Superior temporal gyrus (tissue), 1 donor: Measurements from ENCODE around the gene FER.
"Not testable (repeated sequence)": the region's sequence is repeated elsewhere in the genome, so short reads cannot be mapped to it uniquely, and the experiment has no call there.

ENCODE experiments used
- DNase-seq: peaks from one replicate; pipeline ENCODE4 v3.0.0-alpha.2; 2016; ENCODE audit errors: extremely low spot score

The FER gene

DNA sequence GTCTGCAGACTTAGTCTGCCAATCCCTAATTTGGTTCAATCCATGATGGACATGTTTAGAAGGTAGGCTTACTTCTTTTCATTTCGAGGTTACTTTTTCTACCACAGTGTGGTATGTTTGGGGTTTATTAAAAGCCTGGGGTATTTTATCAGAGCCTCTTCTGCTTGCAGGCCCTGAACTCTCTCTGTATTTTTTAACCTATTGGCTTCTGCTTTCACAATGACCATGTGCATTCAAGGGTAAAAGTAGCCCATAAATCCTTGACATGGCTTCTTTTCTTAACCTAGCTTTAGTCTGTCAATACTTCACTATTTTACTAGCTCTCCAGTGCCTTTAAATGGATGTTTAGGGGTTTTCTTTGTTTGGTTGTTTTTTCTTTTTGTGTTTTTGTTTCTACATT, 286.6 kb downstream of the FER start:
- DNase-seq: no peak

DNA sequence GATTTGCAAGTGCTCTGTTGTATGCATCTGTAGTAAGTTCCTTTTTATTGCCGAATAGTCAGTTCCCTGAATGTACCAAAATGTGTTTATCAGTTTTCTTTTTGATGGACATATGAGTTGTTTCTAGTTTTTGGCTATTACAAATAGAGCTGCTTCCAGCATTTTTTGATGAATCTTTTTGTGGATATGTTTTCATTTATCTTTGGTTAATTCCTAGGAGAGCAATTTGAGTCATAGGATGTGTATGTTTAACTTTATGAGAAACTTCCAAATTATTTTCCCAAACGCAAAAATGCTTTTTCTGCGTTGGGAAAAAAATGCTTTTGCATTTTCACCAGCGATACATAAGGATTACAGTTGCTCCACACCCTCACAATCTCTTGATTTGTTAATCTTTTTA, 287.7 kb downstream of the FER start:
- DNase-seq: no peak

DNA sequence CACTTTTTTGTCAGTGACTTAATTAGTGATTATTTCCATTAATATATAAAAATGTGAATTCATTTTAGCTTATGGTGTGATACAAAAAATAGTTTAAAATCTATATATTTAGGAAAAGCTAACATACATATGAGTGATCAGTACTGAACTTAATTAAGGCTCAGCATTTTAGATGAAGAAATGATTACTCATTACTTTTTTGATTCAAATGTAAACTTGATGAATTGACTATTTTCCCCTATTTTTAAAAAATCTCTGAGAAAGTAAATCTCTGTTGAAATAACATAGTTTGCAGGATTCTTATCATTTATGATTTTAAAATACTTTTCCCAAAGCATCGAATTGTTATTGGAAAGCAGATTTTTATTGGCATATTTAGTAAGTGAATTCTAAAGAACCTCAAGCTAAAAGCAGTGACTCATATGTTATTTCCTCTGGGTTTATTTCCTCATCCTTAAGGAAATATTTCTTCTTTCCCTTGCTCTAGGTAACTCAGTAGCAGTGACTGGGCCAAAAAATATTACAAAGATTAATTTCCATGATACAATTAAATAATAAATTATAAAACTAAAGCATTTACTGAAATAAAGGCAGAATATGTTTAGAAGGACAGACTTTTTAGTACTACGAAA, 290.6 kb downstream of the FER start:
- DNase-seq: no peak

DNA sequence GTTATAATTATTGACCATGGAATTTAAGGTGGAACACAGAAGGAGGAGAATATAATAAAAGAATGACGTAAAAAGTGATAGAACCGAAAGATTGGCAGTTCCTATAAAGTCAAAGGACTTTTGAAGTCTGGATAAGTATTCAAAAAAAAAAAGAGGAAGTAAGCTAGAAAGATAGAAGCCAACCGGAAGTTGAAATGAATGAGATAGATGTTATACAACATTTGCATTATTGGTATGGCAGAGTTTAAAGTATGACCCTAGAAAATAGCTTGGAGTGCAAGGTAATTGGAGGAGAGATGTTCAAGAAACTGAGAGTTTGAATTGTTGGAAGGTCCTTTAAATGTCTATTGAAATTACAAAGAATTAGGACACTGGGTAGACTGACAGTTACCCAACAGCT, 293.6 kb downstream of the FER start:
- DNase-seq: no peak

DNA sequence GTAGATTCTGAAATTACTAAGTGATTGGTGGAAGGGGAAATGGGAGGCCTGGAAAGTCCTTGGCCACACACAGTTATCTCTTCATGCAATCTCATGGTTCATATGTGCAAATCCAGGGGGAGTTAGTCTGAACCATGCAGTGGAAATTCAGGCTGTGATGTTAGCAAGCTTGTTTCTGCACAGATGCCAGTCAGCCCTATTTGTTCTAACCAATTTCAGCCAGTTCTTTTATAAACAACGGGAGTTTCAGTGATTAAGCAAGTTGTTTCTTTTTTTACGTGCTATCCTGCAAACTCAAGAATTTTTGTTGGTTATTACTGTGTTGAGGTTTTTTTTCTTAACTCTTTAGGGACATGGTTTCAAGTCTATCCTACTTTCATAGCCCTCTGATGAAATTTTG, 298.0 kb downstream of the FER start:
- DNase-seq: no peak

DNA sequence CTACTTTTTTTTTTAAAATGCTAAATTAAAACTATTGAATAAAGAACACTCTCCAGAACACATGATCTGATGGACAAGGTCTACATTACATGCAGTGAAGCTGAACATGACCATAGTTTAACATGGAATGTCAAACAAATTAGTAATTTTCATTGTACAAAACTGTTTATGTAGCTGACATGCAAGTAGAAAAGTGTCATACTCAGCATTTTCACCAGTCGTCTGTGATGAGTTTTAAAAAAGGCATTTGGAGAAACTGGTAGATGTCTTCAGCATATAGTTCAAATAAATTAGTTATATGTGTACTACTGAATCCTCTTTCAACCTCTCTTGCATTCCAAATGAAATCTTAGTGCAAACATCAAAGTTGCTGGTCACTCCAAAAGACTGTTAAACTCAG, 301.9 kb downstream of the FER start:
- no peak for DNase-seq

DNA sequence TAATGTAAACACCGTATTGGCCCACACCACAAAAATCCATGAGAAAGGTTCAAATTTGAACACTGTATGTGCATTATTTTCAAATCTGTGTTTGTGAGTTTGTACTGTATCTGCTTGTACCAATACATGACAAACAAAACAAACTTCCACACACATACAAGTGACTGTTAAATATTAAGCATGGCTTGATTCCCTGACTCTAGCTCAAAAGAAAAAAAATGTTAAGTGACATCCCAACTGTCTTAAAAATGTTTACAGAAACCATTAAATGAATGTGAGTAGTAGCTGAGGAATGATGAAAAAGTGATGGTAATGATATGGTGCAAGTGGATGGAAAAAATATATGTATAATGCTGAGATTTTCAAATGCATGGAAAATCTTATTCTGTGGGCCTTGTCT, 302.6 kb downstream of the FER start:
- DNase-seq: not testable (repeated sequence)

DNA sequence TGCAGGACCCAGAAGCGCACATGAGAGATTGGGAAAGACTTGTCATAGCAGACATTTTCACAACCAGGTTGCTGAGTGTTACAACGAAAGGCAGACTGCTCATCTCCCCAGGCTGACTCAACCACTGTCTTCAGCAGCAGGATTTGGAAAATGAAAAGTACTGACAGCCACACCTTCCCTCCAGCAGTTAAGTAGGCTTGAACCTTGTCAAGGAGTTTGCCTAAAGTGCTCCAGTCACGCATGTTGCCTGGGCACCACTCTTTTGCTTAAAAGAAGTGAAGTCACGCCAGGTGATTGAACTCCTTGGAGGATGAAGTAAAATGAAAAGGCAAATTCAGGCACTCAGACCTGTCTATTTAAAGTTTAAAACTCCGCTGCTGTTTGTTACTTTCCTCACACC, 304.5 kb downstream of the FER start:
- DNase-seq: not testable (repeated sequence)

DNA sequence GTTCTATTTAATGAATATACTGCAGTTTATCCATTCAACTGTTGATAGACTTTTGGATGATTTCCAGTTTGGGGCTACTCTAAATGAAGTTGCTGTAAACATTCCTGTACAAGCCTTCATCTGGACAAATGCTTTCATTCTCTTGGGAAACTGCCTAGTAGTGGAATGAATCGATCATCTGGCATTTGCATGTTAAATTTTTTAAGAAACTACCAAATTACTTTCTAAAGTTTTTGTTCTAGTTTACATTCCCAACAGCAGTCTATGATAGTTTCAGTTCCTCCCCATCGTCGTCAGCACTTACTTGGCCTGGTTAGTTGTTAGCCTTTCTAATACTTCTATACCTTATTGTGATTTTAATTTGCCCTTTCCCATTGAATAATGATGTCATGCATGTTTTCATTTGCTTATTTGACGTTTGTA, 306.3 kb downstream of the FER start:
- DNase-seq: no peak

DNA sequence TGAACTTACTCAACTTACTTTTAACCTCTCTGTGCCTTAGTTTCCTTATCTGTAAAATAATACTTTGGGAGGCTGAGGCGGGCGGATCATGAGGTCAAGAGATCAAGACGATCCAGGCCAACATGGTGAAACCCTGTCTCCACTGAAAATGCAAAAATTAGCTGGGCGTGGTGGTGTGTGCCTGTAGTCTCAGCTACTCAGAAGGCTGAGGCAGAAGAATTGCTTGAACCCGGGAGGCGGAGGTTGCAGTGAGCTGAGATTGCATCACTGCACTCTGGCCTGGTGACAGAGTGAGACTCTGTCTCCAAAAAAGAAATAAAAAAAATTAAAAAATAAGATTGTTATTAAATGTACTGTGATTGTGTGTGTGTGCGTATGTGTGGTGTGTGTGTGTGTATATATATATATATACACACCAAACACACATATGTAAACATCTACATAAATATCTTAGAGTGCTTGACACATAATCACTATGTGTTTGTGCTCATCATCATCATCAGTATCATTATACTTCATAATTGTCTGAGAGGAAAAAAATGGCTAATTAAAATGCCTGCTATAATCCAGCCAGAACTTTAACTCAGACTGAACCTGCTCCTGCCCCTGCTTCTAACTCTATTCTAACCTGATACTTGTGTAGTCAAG, 312.8 kb downstream of the FER start:
- DNase-seq: no peak

DNA sequence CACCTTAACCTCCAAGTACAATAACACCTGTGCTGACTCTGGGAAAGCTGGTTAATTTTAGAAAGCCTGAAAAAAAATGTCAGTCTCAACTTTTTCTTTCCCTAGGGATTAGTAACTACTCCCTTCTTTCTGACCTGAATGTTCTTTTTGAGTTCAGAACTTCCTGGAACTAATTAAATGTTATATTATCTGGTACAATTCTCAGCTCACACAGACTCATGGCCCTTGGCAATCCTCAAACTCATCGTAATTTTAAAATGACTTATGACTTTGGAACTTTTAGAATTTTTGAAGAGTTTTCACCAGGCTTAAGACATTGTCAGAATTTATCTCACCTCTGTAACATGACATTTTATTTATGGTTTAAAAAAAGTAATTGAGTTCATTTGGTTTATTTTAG, 315.0 kb downstream of the FER start:
- no peak for DNase-seq

DNA sequence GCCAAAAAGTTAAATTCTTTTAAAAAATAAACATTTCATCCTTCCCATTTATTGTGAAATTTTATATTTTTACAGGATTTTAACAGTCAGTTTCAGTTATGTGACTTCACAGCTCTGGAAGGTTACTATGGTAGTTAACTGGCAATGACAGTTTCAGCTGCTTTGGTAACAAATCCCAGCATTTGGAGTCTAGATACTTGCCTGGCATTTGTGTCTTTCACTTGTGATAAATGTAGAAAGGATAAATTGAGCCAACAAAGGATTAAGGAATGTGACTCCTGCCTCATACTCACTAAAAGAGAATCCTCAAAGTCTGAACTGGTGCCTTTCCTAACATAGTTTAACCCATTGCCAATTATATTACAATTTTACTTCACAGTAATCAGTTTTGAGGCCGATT, 315.5 kb downstream of the FER start:
- DNase-seq: no peak

DNA sequence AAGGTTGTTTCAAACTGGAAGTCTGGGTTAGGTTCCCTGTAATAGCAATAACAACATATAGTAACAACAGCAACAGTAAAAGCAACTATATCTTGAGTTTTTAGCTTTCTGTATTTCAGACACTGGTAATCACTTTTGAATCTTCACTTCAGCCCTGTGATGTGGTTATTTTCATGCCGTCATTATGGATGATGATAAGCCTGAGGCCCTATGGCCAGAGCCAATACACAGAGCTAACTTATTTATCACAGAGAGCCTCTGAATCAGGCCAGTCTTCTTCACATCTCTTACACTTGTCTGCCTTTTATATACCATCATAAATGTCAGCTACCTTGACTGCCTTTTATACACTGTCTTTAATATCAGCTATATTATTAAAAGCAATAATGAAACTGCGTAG, 329.0 kb downstream of the FER start:
- DNase-seq: no peak

DNA sequence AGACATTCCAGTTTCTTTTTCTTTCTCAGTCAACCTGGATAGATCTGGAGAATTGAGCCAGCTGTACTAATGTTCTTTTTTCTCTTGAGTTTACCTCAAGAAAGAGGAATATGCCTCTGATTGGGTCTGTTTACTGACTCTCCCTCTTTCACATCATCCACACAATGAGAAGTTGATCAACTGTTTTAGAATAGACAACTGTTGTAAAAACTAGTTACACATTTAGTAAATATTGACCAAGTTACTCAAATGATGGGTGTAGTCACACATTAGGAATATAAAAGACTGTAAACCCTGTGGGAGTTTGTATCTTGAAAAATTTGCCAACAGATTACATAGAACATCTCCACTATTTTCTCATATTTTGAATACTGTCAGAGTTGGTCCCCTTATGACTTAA, 330.8 kb downstream of the FER start:
- no peak for DNase-seq

DNA sequence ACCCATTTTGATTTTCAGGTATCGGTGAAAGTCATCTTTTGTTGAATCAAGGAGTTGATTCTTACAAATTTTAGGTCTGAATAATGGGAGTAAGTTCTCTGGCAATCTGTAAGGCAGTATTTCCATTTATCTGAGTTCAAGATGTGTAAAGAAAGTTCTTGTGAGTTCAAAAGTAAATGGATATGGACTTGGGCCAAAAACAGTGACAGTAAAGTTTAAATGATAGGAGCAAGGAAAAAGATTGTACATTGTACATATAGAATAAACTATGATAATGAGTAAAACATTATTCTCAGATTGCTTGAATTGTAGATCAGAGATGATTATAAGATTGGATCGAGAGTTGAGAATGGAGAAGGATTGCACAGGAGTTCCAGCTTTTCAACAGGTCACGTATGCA, 332.8 kb downstream of the FER start:
- DNase-seq: no peak

DNA sequence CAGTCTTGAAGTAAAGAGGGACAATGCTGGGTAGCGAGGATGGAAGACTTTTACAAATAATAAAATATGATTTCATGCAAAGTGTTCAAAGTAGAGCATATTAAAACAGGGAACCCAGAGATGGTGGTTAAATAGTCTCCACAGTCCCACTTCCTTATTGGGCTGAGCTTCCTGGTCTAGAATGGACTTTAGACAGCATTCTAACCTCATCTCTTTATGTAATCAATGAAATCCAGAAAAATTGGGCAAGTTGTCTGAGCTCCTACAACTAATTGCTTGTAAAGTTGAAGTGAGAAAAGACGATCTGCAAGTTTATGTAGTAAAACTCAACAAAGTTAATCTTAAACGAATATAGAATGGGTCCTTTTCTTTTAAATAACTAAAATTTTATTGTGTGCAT, 333.2 kb downstream of the FER start:
- no peak for DNase-seq

DNA sequence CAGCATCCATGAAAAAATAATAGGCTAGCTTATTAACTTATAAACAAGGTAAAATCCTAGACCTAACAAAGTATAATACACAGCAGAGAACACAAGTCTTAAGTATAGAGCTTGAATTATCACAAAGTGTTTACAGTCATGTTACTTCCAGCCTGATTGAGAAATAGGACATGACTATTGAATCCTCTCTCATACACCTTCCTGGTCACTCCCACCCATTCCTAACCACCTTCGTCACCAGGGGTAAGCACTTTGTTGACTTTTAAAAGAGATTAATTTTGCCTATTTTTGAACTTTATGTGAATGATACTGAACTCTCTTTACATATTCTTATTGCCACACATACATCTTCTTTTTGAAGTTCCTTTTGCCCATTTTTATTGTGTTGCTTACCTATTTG, 336.2 kb downstream of the FER start:
- DNase-seq: no peak

DNA sequence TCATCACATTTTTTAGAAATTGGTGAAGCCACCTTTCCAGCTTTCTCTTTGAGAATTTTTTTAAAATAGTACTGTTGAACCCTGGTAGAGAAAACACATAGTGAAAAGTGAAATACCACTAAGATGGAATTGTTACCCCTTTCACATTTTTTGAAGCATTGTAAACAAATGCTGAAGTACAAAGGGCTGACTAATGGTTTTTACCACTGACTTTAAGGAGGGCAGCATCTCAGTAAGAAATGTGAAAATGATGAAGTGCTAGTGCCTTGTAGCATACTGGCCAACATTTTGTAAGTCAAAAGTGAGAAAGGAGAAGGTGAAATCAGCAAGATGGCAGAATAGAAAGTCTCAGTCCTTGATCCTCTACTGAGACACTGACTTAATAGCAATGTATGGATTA, 341.5 kb downstream of the FER start:
- DNase-seq: no peak

DNA sequence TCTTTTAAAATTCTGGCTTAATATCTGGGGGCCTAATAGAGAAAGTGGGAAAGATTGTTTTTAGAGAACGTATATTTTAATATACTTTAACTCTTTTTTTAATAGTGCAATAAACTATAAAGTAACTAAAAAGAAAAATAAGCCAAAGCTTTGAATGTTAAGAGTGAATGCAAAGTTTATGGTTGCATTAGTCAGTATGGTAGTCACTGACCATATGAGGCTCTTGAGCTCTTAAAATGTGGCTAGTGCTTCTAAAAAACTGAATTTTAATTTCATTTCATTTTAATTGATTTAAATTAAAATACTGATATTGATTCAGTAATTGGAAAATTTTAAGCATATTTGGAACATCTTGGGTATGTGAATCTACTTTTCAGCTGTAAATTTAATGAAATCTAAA, 351.4 kb downstream of the FER start:
- no peak for DNase-seq

DNA sequence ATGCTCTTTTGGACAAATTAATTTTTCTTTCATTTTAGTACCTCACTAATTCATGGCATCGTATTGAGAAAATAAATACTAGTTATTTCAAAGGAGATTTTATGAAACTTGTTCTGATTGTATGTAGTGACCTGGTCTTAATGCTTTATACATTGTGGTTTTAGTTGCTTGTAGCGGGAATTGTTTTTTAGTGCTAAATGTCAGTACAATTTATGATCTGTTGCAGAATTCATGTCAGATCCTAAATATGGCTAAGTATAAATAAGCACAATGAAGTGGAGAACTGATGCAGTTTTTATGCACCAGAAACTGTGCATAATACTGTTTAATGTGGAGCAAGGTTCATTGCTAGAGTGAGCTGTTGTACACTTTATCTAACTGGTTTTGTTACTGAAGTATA, 353.3 kb downstream of the FER start:
- DNase-seq: no peak

DNA sequence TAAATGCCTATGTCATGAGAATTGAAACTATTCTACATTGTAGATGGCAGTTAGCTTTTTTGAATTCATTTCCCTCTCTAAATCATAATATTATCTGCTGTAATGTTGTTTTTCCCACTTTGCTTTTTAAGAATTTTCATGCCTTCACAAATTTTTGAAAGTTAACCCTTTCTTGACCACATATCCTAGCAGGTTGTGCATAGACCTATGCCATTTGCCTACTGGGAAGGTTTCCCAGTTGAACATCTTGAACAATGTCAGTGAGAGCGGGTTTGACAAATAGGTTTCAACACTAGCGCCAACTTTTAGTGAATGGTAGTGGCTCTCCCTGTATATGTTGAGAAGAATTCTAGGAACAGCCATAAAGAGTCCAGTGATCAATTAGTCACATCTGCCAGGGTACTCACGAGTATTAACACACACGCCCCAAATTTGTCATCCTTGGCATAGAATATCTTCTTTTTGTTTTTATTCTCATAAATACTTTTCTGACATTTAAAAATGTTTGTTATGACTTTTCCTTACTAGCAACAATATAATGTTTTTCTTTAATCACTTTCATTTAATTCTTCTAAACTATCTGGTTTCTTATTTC, 354.5 kb downstream of the FER start:
- no peak for DNase-seq

DNA sequence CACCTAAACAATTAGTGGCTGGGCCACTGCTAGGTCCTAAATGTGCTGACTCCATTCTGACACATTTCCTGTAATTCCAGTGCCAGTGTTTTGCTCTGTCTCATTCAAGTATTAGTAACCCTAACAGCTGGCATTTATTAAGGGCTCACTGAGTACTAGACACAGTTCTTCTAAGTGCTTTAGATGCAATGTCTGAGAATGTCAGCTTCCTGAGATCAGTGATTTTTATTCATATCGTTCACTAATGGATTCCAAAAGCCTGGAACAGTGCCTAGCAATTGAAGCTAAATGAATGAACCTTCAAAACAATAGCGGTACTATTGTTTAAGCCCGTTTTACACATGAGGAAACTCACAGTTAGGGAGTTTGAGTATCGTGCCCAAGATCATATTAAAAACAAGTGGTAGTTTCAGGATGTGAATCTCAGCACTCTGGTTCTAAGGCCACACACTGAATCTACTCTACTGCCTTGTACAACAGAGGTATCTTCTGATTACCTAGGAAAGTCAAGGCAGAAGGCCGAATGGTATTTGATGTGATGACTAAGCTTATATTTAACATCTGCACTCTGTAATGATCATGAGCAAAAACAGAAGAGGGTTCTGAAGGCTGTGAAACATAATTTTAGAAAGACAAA, 358.1 kb downstream of the FER start:
- peak; percentile 29 for DNase-seq

DNA sequence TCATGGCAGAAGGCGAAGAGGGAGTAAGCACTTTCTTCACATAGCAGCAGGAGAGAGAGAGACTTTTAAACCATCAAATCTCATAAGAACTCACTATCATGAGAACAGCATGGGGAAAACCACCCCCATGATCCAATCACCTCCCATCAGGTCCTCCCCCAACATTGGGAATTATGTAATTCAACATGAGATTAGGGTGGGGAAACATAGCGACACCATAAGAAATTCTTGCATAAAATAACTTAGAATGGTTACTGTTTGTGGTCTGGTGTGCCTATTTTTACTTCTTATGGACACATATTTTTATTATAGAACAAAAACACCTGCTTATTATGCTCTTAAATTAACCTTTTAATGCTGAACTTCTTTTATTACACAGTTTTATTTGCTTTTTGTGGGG, 364.0 kb downstream of the FER start:
- no peak for DNase-seq
